Forelimb muscle (tissue), 1 donor: Measurements from ENCODE around the gene EIF3I. TPM values are rescaled to one million over a fixed set of nuclear protein-coding genes. Genes with fewer than 3 reads are reported as not detected.

ENCODE experiments used
- DNase-seq: peaks from one replicate; pipeline ENCODE4 v3.0.0-alpha.2; 2013; ENCODE audit warnings: low read depth
- polyA plus RNA-seq: library from polyadenylated mRNA; unstranded; fragments of 120-200 nt; gene quantifications from one replicate; pipeline ENCODE4 v1.2.1, GENCODE V29; 2013; ENCODE audit not compliant: insufficient read length

Gene EIF3I
- polyA plus RNA-seq, 1 donor, result 164 TPM

- DNase-seq, result no peak
Observed at GRCh38 chr1:32266921-32267591, 44.8 kb downstream of the EIF3I start.

- DNase-seq, result no peak
Observed at GRCh38 chr1:32269744-32270143, 47.5 kb downstream of the EIF3I start.

- DNase-seq, result no peak
Observed at GRCh38 chr1:32272557-32273390, 50.6 kb downstream of the EIF3I start.

GRCh38 chr1:32273391-32274208, 51.4 kb downstream of the EIF3I start:
- DNase-seq, result no peak

DNA sequence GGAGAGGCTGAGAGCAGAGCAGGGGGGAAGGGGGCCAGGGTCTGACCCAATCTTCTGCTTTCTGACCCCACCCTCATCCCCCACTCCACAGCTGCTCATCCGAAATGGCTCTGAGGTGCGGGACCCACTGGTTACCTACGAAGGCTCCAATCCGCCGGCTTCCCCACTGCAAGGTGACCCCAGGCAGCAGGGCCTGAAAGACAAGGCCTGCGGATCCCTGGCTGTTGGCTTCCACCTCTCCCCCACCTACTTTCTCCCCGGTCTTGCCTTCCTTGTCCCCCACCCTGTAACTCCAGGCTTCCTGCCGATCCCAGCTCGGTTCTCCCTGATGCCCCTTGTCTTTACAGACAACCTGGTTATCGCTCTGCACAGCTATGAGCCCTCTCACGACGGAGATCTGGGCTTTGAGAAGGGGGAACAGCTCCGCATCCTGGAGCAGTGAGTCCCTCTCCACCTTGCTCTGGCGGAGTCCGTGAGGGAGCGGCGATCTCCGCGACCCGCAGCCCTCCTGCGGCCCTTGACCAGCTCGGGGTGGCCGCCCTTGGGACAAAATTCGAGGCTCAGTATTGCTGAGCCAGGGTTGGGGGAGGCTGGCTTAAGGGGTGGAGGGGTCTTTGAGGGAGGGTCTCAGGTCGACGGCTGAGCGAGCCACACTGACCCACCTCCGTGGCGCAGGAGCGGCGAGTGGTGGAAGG, 52.6 kb downstream of the EIF3I start:
- DNase-seq, result no peak

DNA sequence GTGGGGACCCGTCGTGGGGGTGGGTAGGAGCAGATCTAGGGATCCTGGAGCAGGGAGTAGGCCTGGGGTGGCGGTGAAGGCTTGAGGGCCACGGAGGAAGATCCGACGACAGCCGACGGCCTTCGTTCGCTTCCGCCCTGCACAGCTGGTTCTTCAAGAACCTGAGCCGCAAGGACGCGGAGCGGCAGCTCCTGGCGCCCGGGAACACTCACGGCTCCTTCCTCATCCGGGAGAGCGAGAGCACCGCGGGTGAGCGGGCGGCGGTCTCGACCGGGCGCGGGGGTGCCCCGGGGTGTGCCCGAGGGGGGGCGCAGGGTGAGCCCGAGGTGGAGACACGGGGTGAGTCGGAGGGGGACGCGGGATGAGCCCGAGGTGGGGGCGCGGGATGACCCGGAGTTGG, 53.2 kb downstream of the EIF3I start:
- DNase-seq, result no peak

DNA sequence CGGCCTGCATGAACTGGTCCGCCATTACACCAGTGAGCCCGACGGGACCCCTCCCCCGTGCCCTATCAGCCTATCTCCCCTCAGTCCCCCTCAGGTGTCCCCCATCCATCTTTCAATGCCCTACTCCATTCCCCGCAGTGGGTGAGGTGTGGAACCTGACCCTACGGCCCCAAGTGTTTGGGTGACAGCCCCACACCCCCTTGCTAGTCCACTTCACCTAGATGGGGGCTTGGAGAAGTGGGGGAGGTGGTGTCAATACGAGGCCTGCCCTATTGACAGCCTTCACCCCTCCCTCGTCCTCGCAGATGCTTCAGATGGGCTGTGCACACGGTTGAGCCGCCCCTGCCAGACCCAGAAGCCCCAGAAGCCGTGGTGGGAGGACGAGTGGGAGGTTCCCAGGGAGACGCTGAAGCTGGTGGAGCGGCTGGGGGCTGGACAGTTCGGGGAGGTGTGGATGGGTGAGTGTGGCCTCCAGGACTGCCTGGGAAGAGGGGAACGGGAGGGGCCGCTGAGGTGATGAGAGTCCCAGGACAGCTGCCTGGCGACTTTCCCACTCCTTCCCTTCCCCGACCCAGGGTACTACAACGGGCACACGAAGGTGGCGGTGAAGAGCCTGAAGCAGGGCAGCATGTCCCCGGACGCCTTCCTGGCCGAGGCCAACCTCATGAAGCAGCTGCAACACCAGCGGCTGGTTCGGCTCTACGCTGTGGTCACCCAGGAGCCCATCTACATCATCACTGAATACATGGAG, 54.0 kb downstream of the EIF3I start:
- DNase-seq, result no peak

Other genes starting within 250 kb of the EIF3I start
- 123 TPM for gene KHDRBS1, start 208.5 kb upstream of the EIF3I start, polyA plus RNA-seq
- 13.5 TPM for gene TMEM39B, start 149.5 kb upstream of the EIF3I start, polyA plus RNA-seq
- 23.4 TPM for gene KPNA6, start 114.4 kb upstream of the EIF3I start, polyA plus RNA-seq
- 28.5 TPM for gene TXLNA, start 42.7 kb upstream of the EIF3I start, polyA plus RNA-seq
- gene CCDC28B, start 21.8 kb upstream of the EIF3I start, polyA plus RNA-seq, result 57.8 TPM
- 2.5 TPM for gene IQCC, start 16.7 kb upstream of the EIF3I start, polyA plus RNA-seq
- 0.66 TPM for gene DCDC2B, start 13.3 kb upstream of the EIF3I start, polyA plus RNA-seq
- gene TMEM234, start 54 bp upstream of the EIF3I start, polyA plus RNA-seq, result 7.3 TPM
- 4.0 TPM for gene FAM167B, start 24.8 kb downstream of the EIF3I start, polyA plus RNA-seq
- 0.35 TPM for gene LCK, start 28.9 kb downstream of the EIF3I start, polyA plus RNA-seq
- gene HDAC1, start 69.7 kb downstream of the EIF3I start, polyA plus RNA-seq, result 40.1 TPM
- 136 TPM for gene MARCKSL1, start 113.8 kb downstream of the EIF3I start, polyA plus RNA-seq
- 7.0 TPM for gene FAM229A, start 140.1 kb downstream of the EIF3I start, polyA plus RNA-seq
- 2.9 TPM for gene TSSK3, start 140.1 kb downstream of the EIF3I start, polyA plus RNA-seq
- 39.6 TPM for gene BSDC1, start 172.0 kb downstream of the EIF3I start, polyA plus RNA-seq
- 0.11 TPM for gene ZBTB8B, start 242.7 kb downstream of the EIF3I start, polyA plus RNA-seq